Prostate gland (tissue), 2 donors: ENCODE data around the gene GBGT1.

ENCODE experiments used
- POLR2A ChIP-seq: fragments of 450-650 bp; IDR thresholded peaks from one replicate; pipeline ENCODE4 v1.6.1; 2016; ENCODE audit warnings: antibody characterized with exemption, mild to moderate bottlenecking
- POLR2AphosphoS5 ChIP-seq: sonication (generic); formaldehyde crosslinking; IDR thresholded peaks from one replicate; pipeline ENCODE4 v1.6.1; 2017; ENCODE audit warnings: antibody characterized with exemption
- TF ChIP-seq, protein P1 (sequence below), 4 experiments: fragments of 200-600 bp in 2 of 4; fragments of 450-650 bp in 2 of 4; sonication (generic) in 2 of 4; IDR thresholded peaks; 1 replicate in 3 of 4; 2 replicates in 1 of 4; pipeline ENCODE4 v1.5.1; 2016 to 2019; ENCODE audit warnings: antibody characterized with exemption in 4 of 4, mild to moderate bottlenecking in 2 of 4, moderate library complexity in 2 of 4

DNA sequence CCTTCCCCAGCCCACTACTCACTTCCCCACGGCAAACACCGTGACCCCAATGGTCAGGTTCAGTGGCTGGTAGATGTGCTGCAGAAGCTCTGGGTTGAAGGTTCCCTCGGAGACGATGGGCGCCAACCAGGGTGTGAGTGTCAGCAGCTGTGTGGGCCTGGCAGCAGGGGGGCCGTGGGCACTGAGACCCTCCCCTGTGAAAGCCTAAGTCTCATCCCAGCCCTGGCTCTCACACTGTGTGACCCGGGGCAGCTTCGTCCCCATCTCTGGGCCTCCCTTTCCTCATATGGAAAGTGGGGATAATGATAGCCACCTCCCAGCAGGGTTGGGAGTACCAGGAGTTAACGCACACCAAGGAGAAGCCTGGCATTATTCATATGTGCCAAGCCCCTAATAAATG is 8.6 kb downstream of the GBGT1 start:
- TF ChIP-seq, protein P1, sequence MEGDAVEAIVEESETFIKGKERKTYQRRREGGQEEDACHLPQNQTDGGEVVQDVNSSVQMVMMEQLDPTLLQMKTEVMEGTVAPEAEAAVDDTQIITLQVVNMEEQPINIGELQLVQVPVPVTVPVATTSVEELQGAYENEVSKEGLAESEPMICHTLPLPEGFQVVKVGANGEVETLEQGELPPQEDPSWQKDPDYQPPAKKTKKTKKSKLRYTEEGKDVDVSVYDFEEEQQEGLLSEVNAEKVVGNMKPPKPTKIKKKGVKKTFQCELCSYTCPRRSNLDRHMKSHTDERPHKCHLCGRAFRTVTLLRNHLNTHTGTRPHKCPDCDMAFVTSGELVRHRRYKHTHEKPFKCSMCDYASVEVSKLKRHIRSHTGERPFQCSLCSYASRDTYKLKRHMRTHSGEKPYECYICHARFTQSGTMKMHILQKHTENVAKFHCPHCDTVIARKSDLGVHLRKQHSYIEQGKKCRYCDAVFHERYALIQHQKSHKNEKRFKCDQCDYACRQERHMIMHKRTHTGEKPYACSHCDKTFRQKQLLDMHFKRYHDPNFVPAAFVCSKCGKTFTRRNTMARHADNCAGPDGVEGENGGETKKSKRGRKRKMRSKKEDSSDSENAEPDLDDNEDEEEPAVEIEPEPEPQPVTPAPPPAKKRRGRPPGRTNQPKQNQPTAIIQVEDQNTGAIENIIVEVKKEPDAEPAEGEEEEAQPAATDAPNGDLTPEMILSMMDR (IDR thresholded peaks at IDR 0.05), result no peak
- TF ChIP-seq POLR2A (no peak), POLR2AphosphoS5 (no peak)
